Fibroblast of skin of right biceps (primary cell): ENCODE measurements around the gene PRMT7.

Experiments used
- DNase-seq: peaks from one replicate; pipeline ENCODE4 v3.0.0-alpha.2; 2013

Gene PRMT7

GRCh38 chr16:68350813-68351350 lies 40.1 kb downstream of the PRMT7 start:
- DNase-seq: no peak

- no peak for DNase-seq
Measured at GRCh38 chr16:68351463-68351862, 40.6 kb downstream of the PRMT7 start.

- DNase-seq: no peak
Measured at GRCh38 chr16:68351991-68352431, 41.2 kb downstream of the PRMT7 start.

GRCh38 chr16:68353366-68353765 lies 42.5 kb downstream of the PRMT7 start:
- no peak for DNase-seq

GRCh38 chr16:68354816-68355215 lies 44.0 kb downstream of the PRMT7 start:
- no peak for DNase-seq

GRCh38 chr16:68355447-68356248 lies 44.8 kb downstream of the PRMT7 start:
- DNase-seq: no peak

GRCh38 chr16:68356249-68356918 lies 45.6 kb downstream of the PRMT7 start:
- no peak for DNase-seq

- DNase-seq: no peak
Measured at GRCh38 chr16:68356919-68357286, 46.1 kb downstream of the PRMT7 start.

GRCh38 chr16:68357521-68357922 lies 46.7 kb downstream of the PRMT7 start:
- DNase-seq: no peak

GRCh38 chr16:68357923-68358322 lies 47.1 kb downstream of the PRMT7 start:
- DNase-seq: no peak

- no peak for DNase-seq
Measured at GRCh38 chr16:68358951-68359350, 48.1 kb downstream of the PRMT7 start.

GRCh38 chr16:68359398-68360191 lies 48.8 kb downstream of the PRMT7 start:
- no peak for DNase-seq

GRCh38 chr16:68360547-68360946 lies 49.7 kb downstream of the PRMT7 start:
- DNase-seq: no peak

GRCh38 chr16:68360956-68361355 lies 50.1 kb downstream of the PRMT7 start:
- DNase-seq: no peak

- DNase-seq: no peak
Measured at GRCh38 chr16:68361485-68361884, 50.7 kb downstream of the PRMT7 start.

GRCh38 chr16:68362262-68362913 lies 51.6 kb downstream of the PRMT7 start:
- DNase-seq: no peak

GRCh38 chr16:68362947-68363657 lies 52.3 kb downstream of the PRMT7 start:
- DNase-seq: no peak

- DNase-seq: no peak
Measured at GRCh38 chr16:68363658-68364521, 53.1 kb downstream of the PRMT7 start.

- peak; percentile 10 for DNase-seq
Measured at GRCh38 chr16:68364561-68364998, 53.8 kb downstream of the PRMT7 start.

- no peak for DNase-seq
Measured at GRCh38 chr16:68365167-68365817, 54.5 kb downstream of the PRMT7 start.
